K562 (cell line): ENCODE measurements around the gene NKAPL. TPM values are rescaled to one million over a fixed set of nuclear protein-coding genes. Genes with fewer than 3 reads are reported as not detected.

Experiments
- ASH1L ChIP-seq: fragments of 450-650 bp; IDR thresholded peaks from 2 replicates; pipeline ENCODE4 v1.6.1; 2018; ENCODE audit warnings: borderline replicate concordance, mild to moderate bottlenecking, low read depth; ENCODE audit not compliant: partially characterized antibody
- CAMTA2 ChIP-seq: fragments of 250-450 bp; sonication (Bioruptor Pico); conservative IDR thresholded peaks from 2 replicates; pipeline ENCODE4 v1.5.1; 2022
- JUN ChIP-seq, 2 experiments: sonication (generic) in 1 of 2; formaldehyde crosslinking in 1 of 2; IDR thresholded peaks; 2 replicates each; pipeline versions ENCODE4 v1.6.1 to v1.8.0; 2012 to 2022; ENCODE audit warnings: borderline replicate concordance in 2 of 2, mild to moderate bottlenecking in 2 of 2, improper control_type of control experiment in 1 of 2, low read depth in 1 of 2, low read length in 1 of 2, missing genetic modification reagents in 1 of 2
- KLF10 ChIP-seq: fragments of 250-450 bp; sonication (Bioruptor Pico); IDR thresholded peaks from 2 replicates; pipeline ENCODE4 v1.6.1; 2021; ENCODE audit warnings: matching md5 sums
- KLF16 ChIP-seq: IDR thresholded peaks from 2 replicates; pipeline ENCODE4 v1.6.1; 2016; ENCODE audit warnings: antibody characterized with exemption
- SMAD1 ChIP-seq: fragments of 150-350 bp; IDR thresholded peaks from 2 replicates; pipeline ENCODE4 v1.6.1; 2014; ENCODE audit warnings: low read length, low read depth; ENCODE audit not compliant: partially characterized antibody
- SMAD3 ChIP-seq: fragments of 450-650 bp; formaldehyde crosslinking; conservative IDR thresholded peaks from 2 replicates; pipeline ENCODE4 v1.4.0; 2020; ENCODE audit warnings: mild to moderate bottlenecking
- TCFL5 ChIP-seq: fragments of 250-450 bp; sonication (Bioruptor Pico); conservative IDR thresholded peaks from 2 replicates; pipeline ENCODE4 v1.6.1; 2021; ENCODE audit warnings: mild to moderate bottlenecking, moderate library complexity, matching md5 sums
- ZC3H11A ChIP-seq: IDR thresholded peaks from 2 replicates; pipeline ENCODE4 v1.6.1; 2012; ENCODE audit warnings: low read depth, low read length, improper control_type of control experiment
- ZNF143 ChIP-seq: sonication (generic); formaldehyde crosslinking; IDR thresholded peaks from 2 replicates; pipeline ENCODE4 v1.9.0; 2022; ENCODE audit warnings: mild to moderate bottlenecking, missing genetic modification reagents
- ZNF551 ChIP-seq: fragments of 250-450 bp; sonication (Bioruptor Pico); IDR thresholded peaks from 2 replicates; pipeline ENCODE4 v1.5.0; 2021; ENCODE audit warnings: mild to moderate bottlenecking, moderate library complexity
- polyA plus RNA-seq, 8 experiments: library from polyadenylated mRNA; depleted of rRNA in 4 of 8; stranded (reverse) in 5 of 8; unstranded in 3 of 8; fragments of >200 nt; fragmentation: Nextera tagmentation in 2 of 8; fragmentation: Illumina TruSeq in 1 of 8; extraction: Ambion mirVana in 2 of 8; extraction: Trizol in 1 of 8; gene quantifications; 2 replicates each; pipeline versions ENCODE4 v1.2.1 to v1.2.3, GENCODE V29; 2011 to 2014; ENCODE audit warnings: inconsistent platforms in 1 of 8, missing spikeins in 1 of 8
- total RNA-seq, 7 experiments: library from RNA; depleted of rRNA in 6 of 7; stranded (reverse); fragments of >200 nt in 6 of 7; fragmentation: Illumina TruSeq in 2 of 7; extraction: Trizol in 2 of 7; gene quantifications; 2 replicates each; pipeline versions ENCODE4 v1.2.1 to v1.2.3, GENCODE V29; 2011 to 2021; ENCODE audit warnings: low replicate concordance in 1 of 7
- TF ChIP-seq, protein P1 (sequence below), 2 experiments: fragments of 150-350 bp in 1 of 2; IDR thresholded peaks; 2 replicates each; pipeline ENCODE4 v1.6.1; 2012 to 2016; ENCODE audit warnings: low read depth in 2 of 2, low read length in 2 of 2, mild to moderate bottlenecking in 1 of 2, moderate library complexity in 1 of 2
- TF ChIP-seq, protein P2 (sequence below), 2 experiments: fragments of 450-650 bp; formaldehyde crosslinking in 1 of 2; IDR thresholded peaks; 2 replicates each; pipeline versions ENCODE4 v1.4.0 to v1.6.1; 2014 to 2020; ENCODE audit warnings: mild to moderate bottlenecking in 2 of 2, borderline replicate concordance in 1 of 2, low read depth in 1 of 2

The NKAPL gene
- total and polyA plus RNA-seq, 9 of the 15 experiments (the other 6 are each of a cell fraction or from before 2014, with no cell fraction given), result not detected

DNA sequence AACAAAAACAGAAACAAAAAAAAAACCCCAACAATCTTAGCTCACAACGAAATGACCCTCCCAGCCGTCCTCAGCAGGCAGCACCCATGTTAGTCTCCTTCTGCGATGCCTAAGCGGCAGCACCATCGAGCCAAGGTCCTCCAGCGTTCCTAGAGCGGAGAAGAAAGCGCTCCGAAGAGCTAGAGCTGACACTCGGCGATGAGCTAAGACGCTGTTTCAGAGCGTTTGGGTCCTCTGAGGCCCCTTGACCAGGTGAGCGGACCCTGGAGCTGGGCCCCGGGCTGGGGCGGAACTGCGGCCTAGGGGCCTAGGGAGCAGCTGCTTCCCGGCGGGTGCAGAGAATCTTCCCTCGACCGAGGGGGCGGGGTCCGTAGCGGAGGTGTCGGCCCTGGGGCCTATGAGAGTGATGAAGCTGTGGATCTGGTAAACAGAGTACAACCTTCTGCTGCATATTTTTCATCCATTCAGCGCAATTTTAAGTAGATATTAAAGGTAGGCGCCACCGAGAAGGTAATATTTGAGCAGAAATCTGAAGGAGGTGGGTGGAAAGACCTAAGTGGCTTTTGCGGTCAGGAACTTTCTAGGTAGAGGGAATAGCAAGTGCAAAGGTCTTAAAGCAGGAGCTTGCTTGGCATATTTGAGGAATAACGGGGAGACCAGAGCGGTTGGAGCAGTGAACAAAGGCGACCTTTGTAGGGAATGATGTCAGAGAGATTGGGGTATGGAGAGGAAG, 8.0 kb downstream of the NKAPL start, which contains the start of gene ZSCAN26 (continued):
- TF ChIP-seq CAMTA2 (CRISPR knock-in tag), result no peak
- no peak; the same call in 1 of the 2 replicates for TF ChIP-seq TCFL5 (CRISPR knock-in tag)
- no peak for TF ChIP-seq ZNF143
- TF ChIP-seq ASH1L, result peak; percentile 48
- no peak for TF ChIP-seq SMAD3 (CRISPR knock-in tag)
- no peak for TF ChIP-seq ZC3H11A
- no peak; the same call in 1 of the 2 replicates for TF ChIP-seq JUN (IDR thresholded peaks at IDR 0.05; ENCODE audit: borderline replicate concordance, low read depth, low read length)
- no peak for TF ChIP-seq JUN (CRISPR knock-in tag; IDR thresholded peaks at IDR 0.05; ENCODE audit: borderline replicate concordance)
- TF ChIP-seq, protein P1, sequence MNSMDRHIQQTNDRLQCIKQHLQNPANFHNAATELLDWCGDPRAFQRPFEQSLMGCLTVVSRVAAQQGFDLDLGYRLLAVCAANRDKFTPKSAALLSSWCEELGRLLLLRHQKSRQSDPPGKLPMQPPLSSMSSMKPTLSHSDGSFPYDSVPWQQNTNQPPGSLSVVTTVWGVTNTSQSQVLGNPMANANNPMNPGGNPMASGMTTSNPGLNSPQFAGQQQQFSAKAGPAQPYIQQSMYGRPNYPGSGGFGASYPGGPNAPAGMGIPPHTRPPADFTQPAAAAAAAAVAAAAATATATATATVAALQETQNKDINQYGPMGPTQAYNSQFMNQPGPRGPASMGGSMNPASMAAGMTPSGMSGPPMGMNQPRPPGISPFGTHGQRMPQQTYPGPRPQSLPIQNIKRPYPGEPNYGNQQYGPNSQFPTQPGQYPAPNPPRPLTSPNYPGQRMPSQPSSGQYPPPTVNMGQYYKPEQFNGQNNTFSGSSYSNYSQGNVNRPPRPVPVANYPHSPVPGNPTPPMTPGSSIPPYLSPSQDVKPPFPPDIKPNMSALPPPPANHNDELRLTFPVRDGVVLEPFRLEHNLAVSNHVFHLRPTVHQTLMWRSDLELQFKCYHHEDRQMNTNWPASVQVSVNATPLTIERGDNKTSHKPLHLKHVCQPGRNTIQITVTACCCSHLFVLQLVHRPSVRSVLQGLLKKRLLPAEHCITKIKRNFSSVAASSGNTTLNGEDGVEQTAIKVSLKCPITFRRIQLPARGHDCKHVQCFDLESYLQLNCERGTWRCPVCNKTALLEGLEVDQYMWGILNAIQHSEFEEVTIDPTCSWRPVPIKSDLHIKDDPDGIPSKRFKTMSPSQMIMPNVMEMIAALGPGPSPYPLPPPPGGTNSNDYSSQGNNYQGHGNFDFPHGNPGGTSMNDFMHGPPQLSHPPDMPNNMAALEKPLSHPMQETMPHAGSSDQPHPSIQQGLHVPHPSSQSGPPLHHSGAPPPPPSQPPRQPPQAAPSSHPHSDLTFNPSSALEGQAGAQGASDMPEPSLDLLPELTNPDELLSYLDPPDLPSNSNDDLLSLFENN (IDR thresholded peaks at IDR 0.05; ENCODE audit: low read depth in 2 of 2, low read length in 2 of 2), result no peak
- no peak for TF ChIP-seq ZNF551 (CRISPR knock-in tag)
- no peak for TF ChIP-seq KLF10 (CRISPR knock-in tag)
- TF ChIP-seq SMAD1, result peak; percentile 31
- TF ChIP-seq KLF16, result no peak
- TF ChIP-seq, protein P2, sequence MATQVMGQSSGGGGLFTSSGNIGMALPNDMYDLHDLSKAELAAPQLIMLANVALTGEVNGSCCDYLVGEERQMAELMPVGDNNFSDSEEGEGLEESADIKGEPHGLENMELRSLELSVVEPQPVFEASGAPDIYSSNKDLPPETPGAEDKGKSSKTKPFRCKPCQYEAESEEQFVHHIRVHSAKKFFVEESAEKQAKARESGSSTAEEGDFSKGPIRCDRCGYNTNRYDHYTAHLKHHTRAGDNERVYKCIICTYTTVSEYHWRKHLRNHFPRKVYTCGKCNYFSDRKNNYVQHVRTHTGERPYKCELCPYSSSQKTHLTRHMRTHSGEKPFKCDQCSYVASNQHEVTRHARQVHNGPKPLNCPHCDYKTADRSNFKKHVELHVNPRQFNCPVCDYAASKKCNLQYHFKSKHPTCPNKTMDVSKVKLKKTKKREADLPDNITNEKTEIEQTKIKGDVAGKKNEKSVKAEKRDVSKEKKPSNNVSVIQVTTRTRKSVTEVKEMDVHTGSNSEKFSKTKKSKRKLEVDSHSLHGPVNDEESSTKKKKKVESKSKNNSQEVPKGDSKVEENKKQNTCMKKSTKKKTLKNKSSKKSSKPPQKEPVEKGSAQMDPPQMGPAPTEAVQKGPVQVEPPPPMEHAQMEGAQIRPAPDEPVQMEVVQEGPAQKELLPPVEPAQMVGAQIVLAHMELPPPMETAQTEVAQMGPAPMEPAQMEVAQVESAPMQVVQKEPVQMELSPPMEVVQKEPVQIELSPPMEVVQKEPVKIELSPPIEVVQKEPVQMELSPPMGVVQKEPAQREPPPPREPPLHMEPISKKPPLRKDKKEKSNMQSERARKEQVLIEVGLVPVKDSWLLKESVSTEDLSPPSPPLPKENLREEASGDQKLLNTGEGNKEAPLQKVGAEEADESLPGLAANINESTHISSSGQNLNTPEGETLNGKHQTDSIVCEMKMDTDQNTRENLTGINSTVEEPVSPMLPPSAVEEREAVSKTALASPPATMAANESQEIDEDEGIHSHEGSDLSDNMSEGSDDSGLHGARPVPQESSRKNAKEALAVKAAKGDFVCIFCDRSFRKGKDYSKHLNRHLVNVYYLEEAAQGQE (IDR thresholded peaks at IDR 0.05; ENCODE audit: borderline replicate concordance), result no peak; the same call in 1 of the 2 replicates
- TF ChIP-seq, protein P2 (CRISPR knock-in tag; IDR thresholded peaks at IDR 0.05; ENCODE audit: low read depth), result peak; percentile 79; the same call in 1 of the 2 replicates
